Caco-2 (cell line): Measurements from ENCODE around the gene AKT3. TPM values are rescaled to one million over a fixed set of nuclear protein-coding genes. Genes with fewer than 3 reads are reported as not detected.

ENCODE experiments used
- BruUV-seq: library from RNA; stranded (reverse); fragments of 400-500 nt; replicated peaks from 2 replicates; lab custom pipeline; 2021; lab: Mats Ljungman, UMichigan
- CTCF ChIA-PET: fragments of 300-600 bp; sonication (Branson Sonifier 250); formaldehyde crosslinking; loops from one replicate; lab custom pipeline; 2022; ENCODE audit warnings: antibody characterized with exemption; lab: Charles Lee
- POLR2A ChIA-PET: fragments of 300-600 bp; sonication (Branson Sonifier 250); formaldehyde crosslinking; loops from one replicate; lab custom pipeline; 2022; ENCODE audit warnings: antibody characterized with exemption; lab: Charles Lee
- DNase-seq, 2 experiments: peaks; one replicate each; pipeline versions ENCODE4 v3.0.0 to v3.0.0-alpha.2; 2020 to 2022
- H3K27me3 ChIP-seq: replicated peaks from 2 replicates; pipeline ENCODE4 v1.6.0; 2011; ENCODE audit warnings: low read length; ENCODE audit not compliant: control insufficient read depth, insufficient read depth
- H3K36me3 ChIP-seq: 2 replicates; pipeline ENCODE4 v1.5.1; 2011; ENCODE audit warnings: low read length; ENCODE audit not compliant: control insufficient read depth, insufficient read depth
- H3K4me1 ChIP-seq: fragments of 250-450 bp; sonication (Bioruptor Pico); 2 replicates; pipeline ENCODE4 v1.5.1; 2020; ENCODE audit warnings: mild to moderate bottlenecking
- H3K4me3 ChIP-seq: 2 replicates; pipeline ENCODE4 v1.5.1; 2011; ENCODE audit warnings: low read depth, mild to moderate bottlenecking, control low read depth, low read length
- H3K9me3 ChIP-seq: fragments of 250-450 bp; sonication (Bioruptor Pico); 2 replicates; pipeline ENCODE4 v1.5.1; 2020; ENCODE audit warnings: mild to moderate bottlenecking, moderate library complexity
- H3K27ac Mint-ChIP-seq: one replicate; pipeline ENCODE4 v1.8.0; 2022; ENCODE audit warnings: mixed read lengths; ENCODE audit not compliant: unreplicated experiment
- H3K27me3 Mint-ChIP-seq: one replicate; pipeline ENCODE4 v1.8.0; 2022; ENCODE audit warnings: mixed read lengths; ENCODE audit not compliant: insufficient read depth, unreplicated experiment
- H3K36me3 Mint-ChIP-seq: one replicate; pipeline ENCODE4 v1.8.0; 2022; ENCODE audit warnings: mild to moderate bottlenecking, mixed read lengths; ENCODE audit not compliant: insufficient read depth, unreplicated experiment
- H3K4me1 Mint-ChIP-seq: one replicate; pipeline ENCODE4 v1.8.0; 2022; ENCODE audit warnings: low read depth, mixed read lengths; ENCODE audit not compliant: unreplicated experiment
- H3K4me3 Mint-ChIP-seq: one replicate; pipeline ENCODE4 v1.8.0; 2022; ENCODE audit warnings: mild to moderate bottlenecking, moderate library complexity, mixed read lengths; ENCODE audit not compliant: unreplicated experiment
- H3K9me3 Mint-ChIP-seq: one replicate; pipeline ENCODE4 v1.8.0; 2022; ENCODE audit warnings: mixed read lengths; ENCODE audit not compliant: unreplicated experiment
- CTCF ChIP-seq, 2 experiments: fragments of 200-600 bp in 1 of 2; IDR thresholded peaks; 1 replicate in 1 of 2; 2 replicates in 1 of 2; pipeline versions ENCODE4 v1.5.1 to v1.8.0; 2011 to 2022; ENCODE audit warnings: antibody characterized with exemption in 1 of 2, control low read depth in 1 of 2, inconsistent platforms in 1 of 2, low read depth in 1 of 2, low read length in 1 of 2, mild to moderate bottlenecking in 1 of 2, moderate library complexity in 1 of 2; ENCODE audit not compliant: insufficient read depth in 1 of 2, severe bottlenecking in 1 of 2, unreplicated experiment in 1 of 2
- intact Hi-C: fragments of 100-400 bp; cut with micrococcal nuclease; formaldehyde crosslinking; loops from one replicate; pipeline ENCODE4 v1.10.0; 2022; ENCODE audit not compliant: unreplicated experiment
- total RNA-seq: library from RNA; stranded (reverse); gene quantifications from 2 replicates; pipeline ENCODE4 v1.2.3, GENCODE V29; 2022

The AKT3 gene
- total RNA-seq, 1 experiment from 2014 or later: 3.7 TPM

GRCh38 chr1:243481101-243481500, 368.9 kb downstream of the AKT3 start:
- no peak for DNase-seq
- Histone ChIP-seq H3K27me3 (no peaks in the 10 kb centered on the region), H3K36me3 (no peaks in the 10 kb centered on the region), H3K4me3 (no peak overlapping the region), H3K4me1 (no peaks in the 10 kb centered on the region), H3K9me3 (no peaks in the 10 kb centered on the region)
- peaks cover 10% of the 10 kb centered on the region for H3K9me3 Mint-ChIP-seq
- intact Hi-C loops: no loop called here
- H3K4me1 Mint-ChIP-seq: no peaks in the 10 kb centered on the region
- no peaks in the 10 kb centered on the region for H3K27me3 Mint-ChIP-seq
- ChIA-PET POLR2A (no interaction called here), CTCF (no interaction called here)
- H3K4me3 Mint-ChIP-seq: no peak overlapping the region
- no peaks in the 10 kb centered on the region for H3K36me3 Mint-ChIP-seq
- no peak for TF ChIP-seq CTCF (IDR thresholded peaks at IDR 0.05; ENCODE audit: insufficient read depth in 1 of 2, low read depth in 1 of 2, low read length in 1 of 2, severe bottlenecking in 1 of 2, unreplicated experiment in 1 of 2)
- BruUV-seq: no TSS peak
- H3K27ac Mint-ChIP-seq: no peak overlapping the region

- H3K4me3 ChIP-seq: no peak overlapping the region
- ChIA-PET POLR2A (no interaction called here), CTCF (interaction anchor here (0.6 kb wide), 1 partner anchor 42 kb away, joined by 3 read pairs; no protein-coding TSS in a partner anchor)
- Mint-ChIP-seq H3K36me3 (no peaks in the 10 kb centered on the region), H3K4me1 (no peaks in the 10 kb centered on the region), H3K27ac (no peak overlapping the region), H3K4me3 (no peak overlapping the region), H3K9me3 (peaks cover 10% of the 10 kb centered on the region), H3K27me3 (no peaks in the 10 kb centered on the region)
- no peak for TF ChIP-seq CTCF (IDR thresholded peaks at IDR 0.05; ENCODE audit: insufficient read depth in 1 of 2, low read depth in 1 of 2, low read length in 1 of 2, severe bottlenecking in 1 of 2, unreplicated experiment in 1 of 2)
- DNase-seq: no peak
- H3K4me1 ChIP-seq: no peaks in the 10 kb centered on the region
- H3K9me3 ChIP-seq: no peaks in the 10 kb centered on the region
- H3K36me3 ChIP-seq: no peaks in the 10 kb centered on the region
- intact Hi-C loops: no loop called here
- H3K27me3 ChIP-seq: no peaks in the 10 kb centered on the region
- BruUV-seq: no TSS peak
These were observed 372.2 kb downstream of the AKT3 start for GRCh38 chr1:243477731-243478290.

- Histone ChIP-seq H3K4me1 (no peaks in the 10 kb centered on the region), H3K36me3 (no peaks in the 10 kb centered on the region), H3K4me3 (no peak overlapping the region), H3K27me3 (no peaks in the 10 kb centered on the region), H3K9me3 (no peaks in the 10 kb centered on the region)
- TF ChIP-seq CTCF (IDR thresholded peaks at IDR 0.05; ENCODE audit: insufficient read depth in 1 of 2, low read depth in 1 of 2, low read length in 1 of 2, severe bottlenecking in 1 of 2, unreplicated experiment in 1 of 2): peak in 1 of 2 experiments; percentile 8
- H3K36me3 Mint-ChIP-seq: no peaks in the 10 kb centered on the region
- ChIA-PET CTCF (no interaction called here), POLR2A (no interaction called here)
- H3K4me3 Mint-ChIP-seq: no peak overlapping the region
- no peaks in the 10 kb centered on the region for H3K27me3 Mint-ChIP-seq
- H3K9me3 Mint-ChIP-seq: peaks cover 10% of the 10 kb centered on the region
- DNase-seq: peak in 1 of 2 experiments; percentile 11
- H3K4me1 Mint-ChIP-seq: no peaks in the 10 kb centered on the region
- H3K27ac Mint-ChIP-seq: no peak overlapping the region
- intact Hi-C loops: no loop called here
- no TSS peak for BruUV-seq
These were observed 374.1 kb downstream of the AKT3 start for GRCh38 chr1:243475966-243476365.
